MM.1S (cell line): ENCODE measurements around the gene SCIN.

Source experiments
- CTCF ChIP-seq: fragments of 300-600 bp; sonication (generic); IDR thresholded peaks from 2 replicates; pipeline ENCODE4 v1.5.1; 2016; ENCODE audit warnings: antibody characterized with exemption, low read length, mixed read lengths
- EZH2 ChIP-seq: fragments of 300-600 bp; sonication (generic); optimal IDR thresholded peaks from 2 replicates; pipeline ENCODE3; 2017; ENCODE audit warnings: low read depth, mild to moderate bottlenecking, antibody characterized with exemption, low read length, mixed read lengths
- EZH2phosphoT487 ChIP-seq: fragments of 300-600 bp; sonication (generic); IDR thresholded peaks from 2 replicates; pipeline ENCODE4 v1.6.1; 2018; ENCODE audit warnings: antibody characterized with exemption, low read length

GRCh38 chr7:12529971-12530710, 40.4 kb upstream of the SCIN start:
- TF ChIP-seq CTCF (no peak), EZH2 (no peak), EZH2phosphoT487 (no peak)
